HL-60 (cell line): ENCODE data around the gene DOCK8.

Experiments used
- DNase-seq, 2 experiments: peaks; one replicate each; pipeline ENCODE4 v3.0.0-alpha.2; 2010 to 2020; ENCODE audit warnings: low read depth in 1 of 2, low spot score in 1 of 2
- H3K27ac ChIP-seq: fragments of 250-450 bp; sonication (Bioruptor Pico); replicated peaks from 2 replicates; pipeline ENCODE4 v1.5.1; 2020; ENCODE audit warnings: mild to moderate bottlenecking, moderate library complexity
- H3K27me3 ChIP-seq: fragments of 250-450 bp; sonication (Bioruptor Pico); 2 replicates; pipeline ENCODE4 v1.5.1; 2021; ENCODE audit warnings: mild to moderate bottlenecking, moderate library complexity; ENCODE audit not compliant: insufficient read depth, poor library complexity, severe bottlenecking
- H3K4me3 ChIP-seq: replicated peaks from 2 replicates; pipeline ENCODE4 v1.5.1; 2011; ENCODE audit warnings: mild to moderate bottlenecking, control low read depth, low read length; ENCODE audit not compliant: insufficient read depth
- CTCF ChIP-seq: IDR thresholded peaks from one replicate; pipeline ENCODE4 v1.5.1; 2011; ENCODE audit warnings: low read length, control low read depth, inconsistent platforms; ENCODE audit not compliant: insufficient read depth
- GABPA ChIP-seq: IDR thresholded peaks from 2 replicates; pipeline ENCODE4 v1.6.1; 2012; ENCODE audit warnings: low read depth
- POLR2AphosphoS5 ChIP-seq: IDR thresholded peaks from 2 replicates; pipeline ENCODE4 v1.6.1; 2012; ENCODE audit warnings: low read depth
- SPI1 ChIP-seq: IDR thresholded peaks from 2 replicates; pipeline ENCODE4 v1.6.1; 2012; ENCODE audit warnings: low read depth, mild to moderate bottlenecking, borderline replicate concordance
- TF ChIP-seq, protein P1 (sequence below): IDR thresholded peaks from 2 replicates; pipeline ENCODE4 v1.6.1; 2012; ENCODE audit warnings: low read depth; ENCODE audit not compliant: insufficient replicate concordance

The DOCK8 gene

GRCh38 chr9:347667-348292, 133.1 kb downstream of the DOCK8 start:
- peak; percentile 33 for TF ChIP-seq CTCF
- no peak for TF ChIP-seq GABPA
- H3K27ac ChIP-seq, result no peak overlapping the region
- DNase-seq, result no peak
- H3K4me3 ChIP-seq, result no peak overlapping the region
- no peaks in the 10 kb centered on the region for H3K27me3 ChIP-seq

DNA sequence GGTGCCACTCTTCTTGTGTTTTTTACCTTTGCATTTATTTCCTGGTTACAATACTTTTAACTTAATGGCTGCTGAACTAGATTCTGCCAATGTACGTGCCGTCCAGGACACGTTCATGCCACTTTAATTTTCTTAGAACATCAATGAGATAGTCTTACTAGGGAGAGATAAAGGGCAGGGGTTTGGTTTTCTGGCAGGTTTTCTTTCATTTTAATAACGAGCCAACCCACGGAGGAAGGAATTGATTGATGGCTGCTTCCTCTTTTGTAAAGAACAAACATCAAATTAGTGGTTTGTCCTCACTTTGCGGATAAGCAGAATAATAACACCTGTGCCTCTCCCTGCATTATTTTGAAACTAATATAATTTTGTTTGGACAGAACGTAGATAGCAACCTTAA, 135.7 kb downstream of the DOCK8 start:
- Histone ChIP-seq H3K4me3 (no peak overlapping the region), H3K27ac (no peak overlapping the region), H3K27me3 (no peaks in the 10 kb centered on the region)
- TF ChIP-seq, protein P1, sequence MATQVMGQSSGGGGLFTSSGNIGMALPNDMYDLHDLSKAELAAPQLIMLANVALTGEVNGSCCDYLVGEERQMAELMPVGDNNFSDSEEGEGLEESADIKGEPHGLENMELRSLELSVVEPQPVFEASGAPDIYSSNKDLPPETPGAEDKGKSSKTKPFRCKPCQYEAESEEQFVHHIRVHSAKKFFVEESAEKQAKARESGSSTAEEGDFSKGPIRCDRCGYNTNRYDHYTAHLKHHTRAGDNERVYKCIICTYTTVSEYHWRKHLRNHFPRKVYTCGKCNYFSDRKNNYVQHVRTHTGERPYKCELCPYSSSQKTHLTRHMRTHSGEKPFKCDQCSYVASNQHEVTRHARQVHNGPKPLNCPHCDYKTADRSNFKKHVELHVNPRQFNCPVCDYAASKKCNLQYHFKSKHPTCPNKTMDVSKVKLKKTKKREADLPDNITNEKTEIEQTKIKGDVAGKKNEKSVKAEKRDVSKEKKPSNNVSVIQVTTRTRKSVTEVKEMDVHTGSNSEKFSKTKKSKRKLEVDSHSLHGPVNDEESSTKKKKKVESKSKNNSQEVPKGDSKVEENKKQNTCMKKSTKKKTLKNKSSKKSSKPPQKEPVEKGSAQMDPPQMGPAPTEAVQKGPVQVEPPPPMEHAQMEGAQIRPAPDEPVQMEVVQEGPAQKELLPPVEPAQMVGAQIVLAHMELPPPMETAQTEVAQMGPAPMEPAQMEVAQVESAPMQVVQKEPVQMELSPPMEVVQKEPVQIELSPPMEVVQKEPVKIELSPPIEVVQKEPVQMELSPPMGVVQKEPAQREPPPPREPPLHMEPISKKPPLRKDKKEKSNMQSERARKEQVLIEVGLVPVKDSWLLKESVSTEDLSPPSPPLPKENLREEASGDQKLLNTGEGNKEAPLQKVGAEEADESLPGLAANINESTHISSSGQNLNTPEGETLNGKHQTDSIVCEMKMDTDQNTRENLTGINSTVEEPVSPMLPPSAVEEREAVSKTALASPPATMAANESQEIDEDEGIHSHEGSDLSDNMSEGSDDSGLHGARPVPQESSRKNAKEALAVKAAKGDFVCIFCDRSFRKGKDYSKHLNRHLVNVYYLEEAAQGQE, result no peak
- TF ChIP-seq POLR2AphosphoS5, result no peak
- TF ChIP-seq GABPA, result no peak
- TF ChIP-seq CTCF, result no peak
- TF ChIP-seq SPI1, result no peak
- DNase-seq, result no peak

GRCh38 chr9:351916-352315, 137.3 kb downstream of the DOCK8 start:
- Histone ChIP-seq H3K27me3 (no peaks in the 10 kb centered on the region), H3K27ac (no peak overlapping the region), H3K4me3 (no peak overlapping the region)
- TF ChIP-seq GABPA, result no peak
- TF ChIP-seq, protein P1, result no peak
- TF ChIP-seq SPI1, result no peak
- TF ChIP-seq CTCF, result no peak
- TF ChIP-seq POLR2AphosphoS5, result no peak
- DNase-seq, result no peak

GRCh38 chr9:353077-353476, 138.4 kb downstream of the DOCK8 start:
- Histone ChIP-seq H3K4me3 (no peak overlapping the region), H3K27me3 (no peaks in the 10 kb centered on the region), H3K27ac (no peak overlapping the region)
- no peak for DNase-seq
- TF ChIP-seq GABPA (no peak), CTCF (no peak), SPI1 (no peak), POLR2AphosphoS5 (no peak)
- TF ChIP-seq, protein P1, result no peak
